ENCODE results near the gene POLD1. TPM values are rescaled to one million over a fixed set of nuclear protein-coding genes. Genes with fewer than 3 reads are reported as not detected.

Gene POLD1
- total RNA-seq, 1 donor from 2014 or later = 18.9 TPM

GRCh38 chr19:50356691-50357177, 27.4 kb upstream of the POLD1 start:
- H3K4me2 ChIP-seq (ENCODE audit: low read length) = no peak overlapping the region
- H3K36me3 ChIP-seq (ENCODE audit: insufficient read depth, low read length) = no peaks in the 10 kb centered on the region
- no peaks in the 10 kb centered on the region for H3K27me3 ChIP-seq (ENCODE audit: insufficient read depth, low read length)
- no peaks in the 10 kb centered on the region for H3K9me3 ChIP-seq (ENCODE audit: insufficient read depth, low read depth, low read length)
- H3K27ac ChIP-seq (ENCODE audit: low read depth, low read length) = no peak overlapping the region
- H3K4me1 ChIP-seq (ENCODE audit: insufficient read depth, low read length) = peaks cover 6% of the 10 kb centered on the region
- no peaks in the 10 kb centered on the region for H4K20me1 ChIP-seq (ENCODE audit: insufficient read depth, low read length)
- Mint-ChIP-seq H3K27me3 (ENCODE audit: low read depth, unreplicated experiment) (peaks cover 6% of the 10 kb centered on the region), H3K27ac (ENCODE audit: unreplicated experiment) (no peak overlapping the region), H3K36me3 (ENCODE audit: low read depth, unreplicated experiment) (peaks cover 2% of the 10 kb centered on the region), H3K9me3 (ENCODE audit: unreplicated experiment) (peaks cover 8% of the 10 kb centered on the region), H3K4me3 (ENCODE audit: unreplicated experiment) (no peak overlapping the region), H3K4me1 (ENCODE audit: low read depth, unreplicated experiment) (no peaks in the 10 kb centered on the region)
- no peak overlapping the region for H2AFZ ChIP-seq (ENCODE audit: low read depth, low read length)
- no peak for TF ChIP-seq EZH2 (IDR thresholded peaks at IDR 0.05; ENCODE audit: insufficient read depth, low read length)
- no peak for TF ChIP-seq CTCF (IDR thresholded peaks at IDR 0.05; ENCODE audit: insufficient read depth, low read depth, low read length)
- no peak for DNase-seq (ENCODE audit: low read depth)
- no peak for FAIRE-seq
- H3K4me3 ChIP-seq (ENCODE audit: insufficient read depth, low read depth, low read length) = no peak overlapping the region
- no peaks in the 10 kb centered on the region for H3K79me2 ChIP-seq (ENCODE audit: insufficient read depth, low read length)
- H3K9ac ChIP-seq (ENCODE audit: low read length) = no peak overlapping the region

GRCh38 chr19:50357178-50358100, 26.7 kb upstream of the POLD1 start:
- H3K4me3 Mint-ChIP-seq (ENCODE audit: unreplicated experiment) = no peak overlapping the region
- FAIRE-seq (no peak), DNase-seq (ENCODE audit: low read depth) (peak; percentile 26)
- peaks cover 8% of the 10 kb centered on the region for H3K9me3 Mint-ChIP-seq (ENCODE audit: unreplicated experiment)
- peak; percentile 69 for TF ChIP-seq CTCF (IDR thresholded peaks at IDR 0.05; ENCODE audit: insufficient read depth, low read depth, low read length)
- TF ChIP-seq EZH2 (IDR thresholded peaks at IDR 0.05; ENCODE audit: insufficient read depth, low read length) = no peak
- peaks cover 3% of the 10 kb centered on the region for H3K36me3 Mint-ChIP-seq (ENCODE audit: low read depth, unreplicated experiment)
- H3K9me3 ChIP-seq (ENCODE audit: insufficient read depth, low read depth, low read length) = no peaks in the 10 kb centered on the region
- peaks cover 6% of the 10 kb centered on the region for H3K27me3 Mint-ChIP-seq (ENCODE audit: low read depth, unreplicated experiment)
- H4K20me1 ChIP-seq (ENCODE audit: insufficient read depth, low read length) = no peaks in the 10 kb centered on the region
- H3K9ac ChIP-seq (ENCODE audit: low read length) = peak overlapping the region; percentile 59
- H3K4me2 ChIP-seq (ENCODE audit: low read length) = peak overlapping the region; percentile 87
- peak overlapping the region; percentile 88 for H2AFZ ChIP-seq (ENCODE audit: low read depth, low read length)
- H3K4me1 Mint-ChIP-seq (ENCODE audit: low read depth, unreplicated experiment) = no peaks in the 10 kb centered on the region
- H3K79me2 ChIP-seq (ENCODE audit: insufficient read depth, low read length) = no peaks in the 10 kb centered on the region
- H3K4me1 ChIP-seq (ENCODE audit: insufficient read depth, low read length) = peaks cover 6% of the 10 kb centered on the region
- H3K27ac ChIP-seq (ENCODE audit: low read depth, low read length) = no peak overlapping the region
- peak overlapping the region; percentile 21 for H3K4me3 ChIP-seq (ENCODE audit: insufficient read depth, low read depth, low read length)
- H3K27ac Mint-ChIP-seq (ENCODE audit: unreplicated experiment) = no peak overlapping the region
- H3K27me3 ChIP-seq (ENCODE audit: insufficient read depth, low read length) = no peaks in the 10 kb centered on the region
- no peaks in the 10 kb centered on the region for H3K36me3 ChIP-seq (ENCODE audit: insufficient read depth, low read length)

Measured in astrocyte (in vitro differentiated cells and primary cell).